Esophagus muscularis mucosa (tissue), 4 donors: Measurements from ENCODE around the gene ETV1. TPM values are rescaled to one million over a fixed set of nuclear protein-coding genes. Genes with fewer than 3 reads are reported as not detected.

Experiments used
- DNase-seq: peaks from one replicate; pipeline ENCODE4 v3.0.0-alpha.2; 2017; ENCODE audit errors: extremely low spot score
- H3K27ac ChIP-seq, 4 donors: fragments of 200-600 bp; sonication (generic); replicated peaks in 1 of 4; 1 replicate in 3 of 4; 2 replicates in 1 of 4; pipeline ENCODE4 v1.5.1; 2016 to 2019; ENCODE audit warnings: mild to moderate bottlenecking in 1 of 4
- H3K27me3 ChIP-seq, 4 donors: fragments of 200-600 bp; sonication (generic); one replicate each; pipeline versions ENCODE4 v1.5.1 to v1.6.0; 2016 to 2019
- H3K36me3 ChIP-seq, 4 donors: fragments of 200-600 bp; sonication (generic); one replicate each; pipeline ENCODE4 v1.5.1; 2016 to 2019
- H3K4me1 ChIP-seq, 4 donors: fragments of 200-600 bp; sonication (generic); one replicate each; pipeline ENCODE4 v1.5.1; 2016 to 2019
- H3K4me3 ChIP-seq, 4 donors: fragments of 200-600 bp; sonication (generic); 1 replicate in 2 of 4; 2 replicates in 2 of 4; pipeline ENCODE4 v1.5.1; 2016 to 2019; ENCODE audit warnings: mild to moderate bottlenecking in 4 of 4, moderate library complexity in 1 of 4
- H3K9me3 ChIP-seq, 4 donors: fragments of 200-600 bp; sonication (generic); 1 replicate in 3 of 4; 2 replicates in 1 of 4; pipeline ENCODE4 v1.5.1; 2016 to 2019
- CTCF ChIP-seq, 3 experiments: fragments of 200-600 bp in 2 of 3; fragments of 450-650 bp in 1 of 3; sonication (generic) in 2 of 3; IDR thresholded peaks; one replicate each; pipeline ENCODE4 v1.5.1; 2017 to 2019; ENCODE audit warnings: antibody characterized with exemption in 3 of 3, mild to moderate bottlenecking in 2 of 3, moderate library complexity in 1 of 3
- EP300 ChIP-seq: sonication (generic); formaldehyde crosslinking; IDR thresholded peaks from one replicate; pipeline ENCODE4 v1.6.1; 2017; ENCODE audit warnings: antibody characterized with exemption
- POLR2A ChIP-seq: fragments of 450-650 bp; IDR thresholded peaks from one replicate; pipeline ENCODE4 v1.6.1; 2017; ENCODE audit warnings: antibody characterized with exemption, moderate library complexity, mild to moderate bottlenecking, low read depth
- POLR2AphosphoS5 ChIP-seq, 2 donors: sonication (generic); formaldehyde crosslinking; IDR thresholded peaks; one replicate each; pipeline ENCODE4 v1.6.1; 2017; ENCODE audit warnings: antibody characterized with exemption in 2 of 2
- WGBS: methylation state at CpG from one replicate; pipeline ENCODE4 v1.1.5; 2018; 5-methylcytosine and 5-hydroxymethylcytosine counted together
- intact Hi-C: fragments of 100-400 bp; cut with DNase I; formaldehyde crosslinking; loops from one replicate; pipeline ENCODE4 v1.15.1; 2023
- total RNA-seq, 4 donors: library from RNA; depleted of rRNA; stranded (reverse); fragments of >200 nt; gene quantifications; one replicate each; pipeline versions ENCODE4 v1.1.0 to v1.2.1, GENCODE V29; 2016

ETV1 gene
- total RNA-seq, 4 donors from 2014 or later = 7.1 to 16.5 (median 14.1) TPM

- TF ChIP-seq CTCF (IDR thresholded peaks at IDR 0.05) (no peak), POLR2AphosphoS5 (IDR thresholded peaks at IDR 0.05) (no peak), EP300 (no peak), POLR2A (no peak)
- intact Hi-C loops = no loop called here
- WGBS = 87% methylated on average over 2 of the region's 2 CpGs
These were observed 77.6 kb downstream of the ETV1 start for GRCh38 chr7:13911909-13912308.

GRCh38 chr7:13910805-13911551 is 78.5 kb downstream of the ETV1 start:
- no peak for DNase-seq
- H3K27me3 ChIP-seq = no peaks in the 10 kb centered on the region
- H3K36me3 ChIP-seq = peaks cover 0 to 14% (median 0%) of the 10 kb centered on the region in 4 donors
- H3K4me1 ChIP-seq = no peaks in the 10 kb centered on the region
- no peaks in the 10 kb centered on the region for H3K9me3 ChIP-seq
- intact Hi-C loops = no loop called here
- 76% methylated on average over 8 of the region's 8 CpGs for WGBS
- no peak for TF ChIP-seq POLR2A
- no peak for TF ChIP-seq CTCF (IDR thresholded peaks at IDR 0.05)
- no peak for TF ChIP-seq EP300
- no peak for TF ChIP-seq POLR2AphosphoS5 (IDR thresholded peaks at IDR 0.05)
- no peak overlapping the region for H3K27ac ChIP-seq
- no peak overlapping the region for H3K4me3 ChIP-seq

More at GRCh38 chr7:13911909-13912308, 77.6 kb downstream of the ETV1 start:
- no peak overlapping the region for H3K4me3 ChIP-seq
- no peak for DNase-seq
- no peaks in the 10 kb centered on the region for H3K9me3 ChIP-seq
- H3K4me1 ChIP-seq = no peaks in the 10 kb centered on the region
- no peak overlapping the region for H3K27ac ChIP-seq
- peaks cover 0 to 13% (median 0%) of the 10 kb centered on the region in 4 donors for H3K36me3 ChIP-seq
- no peaks in the 10 kb centered on the region for H3K27me3 ChIP-seq

- H3K27me3 ChIP-seq = no peaks in the 10 kb centered on the region
- H3K9me3 ChIP-seq = no peaks in the 10 kb centered on the region
- intact Hi-C loops = no loop called here
- TF ChIP-seq POLR2A (no peak), CTCF (IDR thresholded peaks at IDR 0.05) (no peak), EP300 (no peak), POLR2AphosphoS5 (IDR thresholded peaks at IDR 0.05) (no peak)
- no peak for DNase-seq
- no peak overlapping the region for H3K4me3 ChIP-seq
- H3K27ac ChIP-seq = no peak overlapping the region
- no peaks in the 10 kb centered on the region for H3K4me1 ChIP-seq
- peaks cover 0 to 20% (median 0%) of the 10 kb centered on the region in 4 donors for H3K36me3 ChIP-seq
- WGBS = 85% methylated on average over 8 of the region's 8 CpGs
These were observed 80.6 kb downstream of the ETV1 start for GRCh38 chr7:13908667-13909397.

GRCh38 chr7:13907831-13908230 is 81.6 kb downstream of the ETV1 start:
- 90% methylated on average over 1 of the region's 1 CpG for WGBS
- H3K36me3 ChIP-seq = peaks cover 0 to 20% (median 0%) of the 10 kb centered on the region in 4 donors

More at GRCh38 chr7:13907831-13908230, 81.6 kb downstream of the ETV1 start:
- Histone ChIP-seq H3K9me3 (no peaks in the 10 kb centered on the region), H3K27me3 (no peaks in the 10 kb centered on the region), H3K4me1 (no peaks in the 10 kb centered on the region), H3K4me3 (no peak overlapping the region), H3K27ac (no peak overlapping the region)
- intact Hi-C loops = no loop called here
- no peak for TF ChIP-seq POLR2AphosphoS5 (IDR thresholded peaks at IDR 0.05)
- TF ChIP-seq CTCF (IDR thresholded peaks at IDR 0.05) = no peak
- no peak for TF ChIP-seq POLR2A
- TF ChIP-seq EP300 = no peak
- no peak for DNase-seq
